Sciatic nerve (tissue), 2 donors: Measurements from ENCODE around the gene HS3ST6. TPM values are rescaled to one million over a fixed set of nuclear protein-coding genes. Genes with fewer than 3 reads are reported as not detected.
"Not testable (repeated sequence)": the region's sequence is repeated elsewhere in the genome, so short reads cannot be mapped to it uniquely, and the experiment has no call there.

Experiments used
- ATAC-seq: fragments of 200-7000 bp; cut with Tn5 transposase; one replicate; pipeline ENCODE4 v1.9.1; 2020; ENCODE audit warnings: mild to moderate bottlenecking, moderate library complexity
- DNase-seq: peaks from one replicate; pipeline ENCODE4 v3.0.0-alpha.2; 2020; ENCODE audit warnings: low spot score
- intact Hi-C: fragments of 100-400 bp; cut with DNase I; formaldehyde crosslinking; loops from one replicate; pipeline ENCODE4 v1.14.2; 2022
- total RNA-seq: library from RNA; stranded (reverse); fragmentation: NEBNext Ultra II Directional; extraction: Animal tissue kit (Norgen Biotek cat#: 25700); gene quantifications from one replicate; pipeline ENCODE4 v1.2.1, GENCODE V29; 2021
- donor health status: DM: no; HTN: no; CAD: no.
- donor health status: DM: no; HTN: no; CAD: no.

The HS3ST6 gene
- total RNA-seq, 1 donor from 2014 or later, result not detected

DNA sequence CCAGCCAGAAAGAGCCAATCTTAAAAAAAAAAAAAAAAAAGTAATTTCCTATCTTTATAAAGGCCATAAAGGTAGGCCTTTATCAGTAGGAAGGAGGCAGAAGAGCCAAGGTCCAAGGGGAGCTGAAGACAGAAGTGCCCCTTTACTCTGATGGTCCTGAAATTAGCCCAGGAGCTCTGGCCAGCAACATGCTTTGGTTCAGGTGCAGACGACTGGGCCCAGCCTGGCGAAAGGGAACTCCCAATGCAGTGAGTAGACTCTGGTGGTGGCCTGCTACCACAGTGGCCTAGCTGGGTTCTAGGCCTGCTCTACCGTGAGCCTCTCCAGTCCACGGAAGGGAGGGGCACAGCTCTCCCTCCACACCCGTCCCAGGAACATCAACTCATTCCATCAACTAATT lies 23.1 kb downstream of the HS3ST6 start:
- DNase-seq (no peak), ATAC-seq (no peak)
- intact Hi-C loops, result no loop called here

DNA sequence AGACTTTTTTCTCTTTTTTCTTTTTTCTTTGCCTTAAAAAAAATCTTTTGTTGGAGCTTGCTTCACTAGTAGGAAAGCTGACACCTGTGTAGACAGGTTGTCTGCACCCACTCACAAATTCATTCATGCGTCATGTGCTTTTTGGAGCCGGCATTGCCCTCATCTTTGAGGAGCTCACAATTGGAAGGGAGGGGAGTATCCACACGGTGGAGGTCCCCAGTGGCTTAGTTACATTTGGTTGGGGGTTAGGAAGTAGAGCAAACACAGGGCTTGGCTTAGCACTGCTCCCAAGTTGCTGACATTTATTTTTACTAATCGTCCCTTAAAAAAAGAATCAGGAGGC lies 27.5 kb downstream of the HS3ST6 start:
- intact Hi-C loops, result loop anchor here (5.0 kb wide), 1 partner anchor 1492 kb away; no protein-coding TSS in a partner anchor
- DNase-seq (no peak), ATAC-seq (no peak)

DNA sequence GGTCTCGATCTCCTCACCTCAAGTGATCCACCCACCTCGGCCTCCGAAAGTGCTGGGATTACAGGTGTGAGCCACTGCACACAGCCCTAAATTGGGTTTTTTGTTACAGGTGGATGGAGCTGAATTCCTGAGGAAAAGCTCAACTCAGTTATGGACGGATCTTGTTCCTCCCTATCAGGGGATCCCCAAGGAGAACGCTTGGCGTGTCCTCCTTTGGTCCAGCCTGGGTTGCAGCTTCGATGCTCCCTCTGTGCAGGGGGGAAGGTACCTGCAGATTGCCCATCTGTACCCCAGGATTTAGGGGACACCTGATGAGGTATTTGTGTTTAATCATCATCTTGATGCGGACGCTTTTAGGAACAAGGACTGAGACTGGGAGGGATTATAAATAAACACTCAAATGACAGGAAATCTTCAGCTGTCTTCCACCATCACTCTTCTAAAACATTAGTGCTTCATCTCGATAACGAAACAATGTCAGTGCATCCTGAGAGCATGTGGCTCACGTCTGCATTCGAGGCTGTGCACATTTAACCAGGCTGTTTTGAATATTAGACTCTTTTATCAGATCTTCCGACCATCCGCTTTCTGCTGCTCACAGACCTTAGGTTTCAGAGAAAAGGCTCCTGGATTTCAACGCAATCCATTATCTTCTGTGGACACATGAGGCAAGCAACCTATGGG lies 28.0 kb downstream of the HS3ST6 start:
- intact Hi-C loops, result loop anchor here (5.0 kb wide), 1 partner anchor 1492 kb away; no protein-coding TSS in a partner anchor
- ATAC-seq, result no peak
- no peak for DNase-seq

DNA sequence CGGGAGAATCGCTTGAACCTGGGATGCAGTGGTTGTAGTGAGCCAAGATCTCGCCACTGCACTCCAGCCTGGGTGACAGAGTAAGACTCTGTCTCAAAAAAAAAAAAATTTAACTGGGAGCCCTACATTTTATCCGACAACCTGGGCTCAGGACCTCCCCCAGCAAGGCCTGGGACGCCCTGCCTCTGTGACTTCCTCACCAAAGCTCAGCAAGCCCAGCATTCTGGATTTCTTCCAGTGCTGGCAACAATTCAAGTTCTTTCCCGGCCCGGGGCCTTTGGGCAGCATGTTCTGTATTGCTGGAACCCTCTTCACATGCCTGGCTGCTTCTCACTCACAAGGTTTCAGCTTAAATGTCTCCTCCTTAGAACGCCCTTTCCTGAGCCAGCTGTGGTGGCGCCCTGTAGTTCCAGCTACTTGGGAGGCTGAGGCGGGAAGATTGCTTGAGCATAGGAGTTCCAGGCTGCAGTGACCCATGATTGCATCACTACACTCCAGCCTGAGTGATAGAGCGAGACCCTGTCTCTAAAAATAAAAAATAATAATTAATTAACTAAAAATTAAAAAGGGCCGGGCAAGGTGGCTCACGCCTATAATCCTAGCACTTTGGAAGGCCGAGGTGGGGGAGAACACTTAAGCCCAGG lies 30.4 kb downstream of the HS3ST6 start:
- DNase-seq (peak; percentile 25), ATAC-seq (no peak)

DNA sequence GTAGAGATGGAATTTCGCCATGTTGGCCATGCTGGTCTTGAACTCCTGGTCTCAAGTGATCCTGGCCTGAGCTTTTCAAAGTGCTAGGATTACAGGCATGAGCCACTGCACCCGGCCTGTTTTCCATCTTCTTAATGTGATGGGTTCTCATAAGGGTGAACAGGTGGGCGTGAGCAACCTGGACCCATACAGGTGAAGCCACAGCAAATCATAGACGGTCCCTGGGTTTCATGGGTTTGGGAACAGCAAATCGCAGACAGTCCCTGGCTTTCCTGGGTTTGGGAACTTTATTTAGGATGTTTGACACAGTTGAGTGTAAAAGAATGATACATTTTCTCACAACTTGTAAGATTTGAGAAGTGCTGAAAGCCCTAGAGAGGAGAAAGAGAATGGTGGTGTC lies 33.3 kb downstream of the HS3ST6 start:
- intact Hi-C loops, result no loop called here
- peak; percentile 15 for DNase-seq
- ATAC-seq, result no peak

More for the DNA sequence above, 30.4 kb downstream of the HS3ST6 start:
- intact Hi-C loops, result no loop called here

DNA sequence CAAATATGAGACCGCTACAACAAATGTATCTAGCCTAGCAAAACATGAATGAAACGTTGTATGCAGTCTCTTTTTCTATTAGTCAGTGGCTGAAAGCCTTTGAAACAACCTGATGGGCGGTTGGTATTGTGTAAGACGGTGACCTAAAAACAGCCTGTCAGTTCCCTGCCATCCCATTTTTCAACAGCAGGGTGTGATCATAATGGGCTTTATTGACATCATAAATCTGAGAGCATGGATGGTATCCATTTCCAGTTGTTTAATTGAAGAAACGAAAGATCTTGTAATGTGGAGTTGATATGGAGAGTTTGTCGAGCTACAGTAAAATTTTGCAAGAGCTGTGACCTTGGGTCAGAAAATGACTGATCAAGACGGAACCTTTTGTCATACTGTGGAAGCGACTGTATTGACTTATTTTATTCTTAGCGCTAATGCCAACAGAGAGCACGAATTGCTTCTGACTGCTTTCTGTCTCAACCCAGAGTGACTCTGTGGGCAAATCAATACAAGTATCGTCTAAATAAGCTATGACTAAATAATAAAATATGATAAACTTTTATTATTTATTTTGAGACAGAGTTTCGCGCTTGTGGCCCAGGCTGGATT lies 34.0 kb downstream of the HS3ST6 start:
- intact Hi-C loops, result no loop called here
- DNase-seq, result no peak
- no peak for ATAC-seq

DNA sequence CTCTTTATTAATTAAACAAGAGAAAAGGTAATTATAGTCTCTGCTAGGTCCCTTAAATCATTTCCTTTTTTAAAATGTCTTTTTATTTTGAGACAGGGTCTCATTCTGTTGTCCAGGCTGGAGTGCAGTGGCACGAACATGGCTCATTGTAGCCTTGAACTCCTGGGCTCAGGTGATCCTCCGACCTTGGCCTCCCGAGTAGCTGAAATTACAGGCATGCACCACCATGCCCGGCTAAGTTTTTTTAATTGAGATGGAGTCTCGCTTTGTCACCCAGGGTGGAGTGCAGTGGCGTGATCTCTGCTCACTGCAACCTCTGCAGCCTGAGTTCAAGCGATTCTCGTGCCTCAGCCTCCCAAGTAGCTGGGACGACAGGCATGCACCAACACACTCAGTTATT lies 37.0 kb downstream of the HS3ST6 start:
- peak; percentile 12 for DNase-seq
- intact Hi-C loops, ATAC-seq: not testable (repeated sequence)

DNA sequence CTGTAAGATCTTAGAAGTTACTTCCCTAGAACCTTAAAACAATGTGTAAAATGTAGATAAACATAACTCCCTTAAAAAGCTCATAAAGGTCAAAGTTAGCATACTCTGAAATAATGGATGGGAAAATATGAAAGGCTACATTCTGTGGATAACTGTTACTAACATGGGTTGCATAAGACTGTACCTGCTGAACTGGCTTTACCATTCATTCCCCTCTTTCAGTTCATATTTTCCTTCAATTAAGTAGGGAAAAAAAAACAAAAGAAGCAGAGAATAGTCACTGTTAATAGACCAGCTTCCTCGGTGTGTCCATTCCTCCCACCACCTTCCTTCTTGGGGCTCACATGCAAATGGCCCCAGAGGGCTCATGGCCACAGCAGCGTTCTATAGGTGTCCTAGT lies 38.7 kb downstream of the HS3ST6 start:
- ATAC-seq (no peak), DNase-seq (no peak)
- intact Hi-C loops, result no loop called here

DNA sequence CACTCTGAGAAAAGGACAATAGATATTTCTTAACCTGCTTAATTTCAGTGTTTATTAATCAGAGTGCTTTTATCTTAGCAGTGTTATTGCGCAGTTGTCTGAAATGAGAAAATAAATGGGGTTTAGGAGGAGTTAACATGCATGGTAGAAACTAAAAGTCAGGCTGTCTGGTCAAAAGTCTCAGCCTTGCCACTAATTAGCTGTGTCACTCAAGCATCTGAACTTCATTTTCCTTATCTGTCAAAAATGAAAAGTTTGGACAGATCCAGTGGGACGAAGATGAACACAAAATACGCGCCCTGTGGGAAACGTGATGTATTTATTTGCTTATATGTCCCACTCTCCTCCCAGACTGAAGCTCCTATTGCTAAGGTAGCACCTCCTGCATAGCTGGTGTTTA lies 40.0 kb downstream of the HS3ST6 start:
- intact Hi-C loops, result no loop called here
- no peak for DNase-seq
- ATAC-seq, result no peak

DNA sequence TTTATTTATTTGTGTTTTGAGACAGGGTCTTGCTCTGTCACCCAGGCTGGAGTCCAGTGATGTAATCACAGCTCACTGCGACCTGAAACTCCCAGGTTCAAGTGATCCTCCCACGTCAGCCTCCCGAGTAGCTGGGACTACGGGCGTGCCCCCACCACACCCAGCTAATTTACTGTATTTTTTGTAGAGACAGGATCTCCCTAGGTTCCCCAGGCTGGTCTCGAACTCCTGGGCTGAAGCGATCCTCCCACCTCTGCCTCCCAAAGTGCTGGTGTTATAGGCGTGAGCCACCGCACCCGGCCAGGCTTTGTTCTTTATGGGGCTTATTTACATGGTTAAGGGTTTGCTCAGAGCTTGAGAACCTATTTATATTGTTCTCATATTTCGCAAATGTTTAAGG lies 40.4 kb downstream of the HS3ST6 start:
- no peak for ATAC-seq
- intact Hi-C loops, result no loop called here
- no peak for DNase-seq

DNA sequence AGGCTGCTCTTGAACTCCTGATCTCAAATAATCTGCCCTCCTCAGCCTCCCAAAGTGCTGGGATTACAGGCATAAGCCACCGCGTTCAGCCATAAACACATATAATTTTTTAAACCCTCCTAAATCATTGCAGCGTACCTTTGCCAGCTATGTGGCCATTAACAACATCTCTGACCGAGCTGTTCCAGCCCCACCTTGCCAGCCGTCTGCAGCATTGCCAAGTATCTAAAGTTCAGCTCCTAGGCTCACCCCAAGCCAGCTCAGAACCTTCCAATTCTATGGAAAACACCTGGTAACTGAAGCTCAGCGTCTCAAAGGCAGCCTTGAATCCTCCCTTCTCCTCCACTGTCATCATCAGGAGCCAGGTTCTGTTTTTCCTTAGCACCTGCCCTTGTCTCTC lies 41.1 kb downstream of the HS3ST6 start:
- no peak for ATAC-seq
- intact Hi-C loops, result no loop called here
- peak; percentile 7 for DNase-seq

DNA sequence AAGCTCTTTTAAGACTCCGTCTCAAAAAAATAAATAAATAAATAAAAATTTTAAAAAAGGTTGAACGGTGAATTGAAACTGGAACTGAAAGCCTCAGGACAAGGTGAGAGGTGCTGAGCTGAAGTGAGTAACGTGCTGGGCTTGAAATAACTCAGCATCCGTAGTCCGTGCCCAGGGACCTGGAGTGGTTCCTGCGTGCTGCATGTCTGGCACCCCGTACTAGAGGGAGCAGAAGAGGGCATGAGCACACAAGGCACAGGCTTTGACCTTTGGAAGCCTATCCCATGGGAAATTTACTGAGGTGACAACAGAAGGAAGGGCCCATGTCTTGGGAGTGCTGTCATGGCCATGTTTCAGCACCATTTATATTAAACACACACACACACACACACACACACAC lies 41.7 kb downstream of the HS3ST6 start:
- DNase-seq (no peak), ATAC-seq (no peak)
- intact Hi-C loops, result no loop called here

DNA sequence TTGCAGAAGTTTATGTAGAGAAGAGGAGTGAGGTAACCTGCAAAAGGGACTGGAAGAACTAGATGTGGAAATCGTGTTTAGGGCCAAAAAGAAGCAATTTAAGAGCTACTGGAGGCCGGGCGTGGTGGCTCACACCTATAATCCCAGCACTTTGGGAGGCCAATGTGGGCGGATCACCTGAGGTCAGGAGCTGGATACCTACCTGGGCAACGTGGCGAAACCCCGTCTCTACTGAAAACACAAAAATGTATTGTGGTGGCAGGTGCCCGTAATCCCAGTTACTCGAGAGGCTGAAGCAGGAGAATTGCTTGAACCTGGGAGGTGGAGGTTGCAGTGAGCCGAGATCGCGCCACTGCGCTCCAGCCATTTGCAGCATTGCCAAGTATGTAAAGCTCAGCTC lies 42.1 kb downstream of the HS3ST6 start:
- DNase-seq, ATAC-seq: not testable (repeated sequence)

DNA sequence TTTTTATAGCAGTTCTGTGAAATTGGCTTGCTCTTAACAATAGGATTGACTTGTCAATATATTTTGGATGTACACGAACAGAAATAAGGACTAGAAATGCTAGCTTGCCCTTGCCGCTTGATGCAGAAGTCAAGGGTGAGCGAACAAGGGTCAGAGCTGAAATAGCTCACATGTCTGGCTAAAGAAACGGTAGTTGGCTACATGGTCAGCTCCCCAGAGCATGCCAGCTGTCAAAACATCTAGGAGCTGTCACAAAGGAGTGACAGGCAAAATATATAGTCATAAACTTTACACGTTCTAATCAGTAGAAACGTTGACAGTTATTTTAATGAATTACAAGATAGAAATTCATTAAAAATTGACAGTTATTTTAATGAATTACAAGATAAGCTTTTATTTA lies 43.4 kb downstream of the HS3ST6 start:
- ATAC-seq (no peak), DNase-seq (no peak)
- intact Hi-C loops, result no loop called here

More for the DNA sequence above, 42.1 kb downstream of the HS3ST6 start:
- intact Hi-C loops, result not testable (repeated sequence)

DNA sequence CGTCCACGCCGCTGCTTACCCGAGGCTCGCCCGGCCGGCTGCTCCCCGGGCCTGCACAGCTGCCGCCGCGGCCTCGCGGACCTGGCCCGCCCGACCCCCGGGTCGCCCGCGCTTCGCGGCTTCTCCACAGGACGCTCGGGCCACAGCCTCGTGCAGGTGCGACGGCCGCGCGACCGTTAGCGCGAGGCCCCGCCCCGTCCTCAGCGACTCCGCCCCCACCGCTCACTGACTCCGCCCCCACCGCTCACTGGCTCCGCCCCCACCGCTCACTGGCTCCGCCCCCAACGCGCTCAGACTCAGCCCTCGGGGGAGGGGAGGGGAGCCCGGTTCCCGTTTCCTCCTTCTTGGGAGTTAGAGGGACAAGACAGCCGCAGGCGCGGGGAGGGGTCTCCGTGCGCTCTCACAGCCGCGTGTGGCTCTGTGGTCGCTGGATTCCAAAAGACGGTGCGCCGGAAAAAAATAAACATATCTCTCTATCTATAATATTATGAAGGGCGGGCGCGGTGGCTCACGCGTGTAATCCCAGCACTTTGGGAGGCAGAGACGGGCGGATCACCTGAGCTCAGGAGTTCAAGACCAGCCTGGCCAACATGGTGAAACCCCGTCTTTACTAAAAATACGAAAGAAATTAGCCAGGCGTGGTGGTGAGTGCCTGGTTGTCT lies 46.1 kb downstream of the HS3ST6 start, which contains the start of gene MEIOB:
MEIOB (minus strand) TSS at position 191 of the 662 bp plus-strand sequence. CDS start 3,989 bp downstream, outside the sequence.
- intact Hi-C loops, result no loop called here
- no peak for DNase-seq
- ATAC-seq, result no peak

DNA sequence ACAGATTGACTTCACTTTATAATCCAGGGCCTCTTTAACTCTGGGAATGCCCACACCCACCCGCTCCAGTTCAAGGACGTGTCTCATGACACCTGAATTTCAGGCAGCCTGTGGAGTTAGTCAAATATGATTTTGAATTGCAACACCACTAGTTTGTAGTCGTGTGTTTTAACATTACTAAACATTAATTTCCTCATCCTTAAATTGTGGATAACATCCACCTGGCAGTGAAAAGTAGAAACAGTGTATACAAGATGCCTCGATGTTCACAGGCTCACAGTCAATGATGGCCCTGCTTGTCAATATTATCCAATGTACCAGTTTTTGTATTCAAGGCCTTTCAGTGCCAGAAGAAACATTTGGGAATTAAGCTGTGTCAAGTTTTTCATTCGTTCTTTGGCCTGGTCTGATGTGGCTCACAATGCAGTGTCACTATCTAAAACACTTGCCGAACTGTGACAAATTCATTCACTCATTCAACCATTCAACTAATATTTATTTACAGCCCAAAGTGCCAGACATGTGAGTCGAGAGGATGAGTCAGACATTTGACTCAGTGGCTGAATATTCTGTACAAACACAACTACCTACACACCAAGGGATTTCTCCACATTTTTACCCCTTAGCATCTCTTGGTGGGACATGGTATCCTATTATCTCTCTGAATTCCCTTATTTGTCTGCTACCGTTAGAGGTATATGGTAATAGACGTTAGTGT lies 47.7 kb downstream of the HS3ST6 start:
- intact Hi-C loops, result no loop called here
- ATAC-seq (no peak), DNase-seq (no peak)

DNA sequence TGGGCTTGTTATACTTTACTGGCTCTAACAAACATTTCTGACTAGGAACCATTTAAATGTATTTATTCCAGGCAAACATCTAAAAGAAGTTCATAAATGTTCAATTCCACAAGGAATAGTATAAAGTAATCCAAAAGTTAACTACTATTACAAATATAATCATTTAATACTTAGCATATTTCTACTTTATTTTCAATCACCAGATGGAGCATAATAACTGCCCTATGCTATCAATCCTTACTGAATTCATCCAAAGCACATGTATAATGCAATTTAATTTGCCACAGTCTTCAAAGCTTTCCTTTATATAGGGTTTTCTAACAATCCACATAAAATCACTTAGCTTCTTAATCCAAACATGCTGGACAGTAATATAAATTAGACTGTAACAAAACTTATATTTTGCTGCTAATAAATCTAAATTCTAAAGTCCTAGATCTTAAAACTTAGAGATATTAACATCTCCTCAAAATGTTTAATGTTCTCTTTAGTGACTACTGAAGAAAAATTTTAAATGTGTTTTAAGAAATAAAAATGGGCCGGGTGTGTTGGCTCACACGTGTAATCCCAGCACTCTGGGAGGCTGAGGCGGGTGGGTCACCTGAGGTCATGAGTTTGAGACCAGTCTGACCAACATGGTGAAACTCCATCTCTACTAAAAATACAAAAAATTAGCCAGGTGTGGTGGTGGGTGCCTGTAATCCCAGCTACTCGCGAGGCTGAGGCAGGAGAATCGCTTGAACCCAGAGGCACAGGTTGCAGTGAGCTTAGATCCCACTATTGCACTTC lies 52.1 kb downstream of the HS3ST6 start:
- intact Hi-C loops, result no loop called here
- ATAC-seq (no peak), DNase-seq (no peak)

DNA sequence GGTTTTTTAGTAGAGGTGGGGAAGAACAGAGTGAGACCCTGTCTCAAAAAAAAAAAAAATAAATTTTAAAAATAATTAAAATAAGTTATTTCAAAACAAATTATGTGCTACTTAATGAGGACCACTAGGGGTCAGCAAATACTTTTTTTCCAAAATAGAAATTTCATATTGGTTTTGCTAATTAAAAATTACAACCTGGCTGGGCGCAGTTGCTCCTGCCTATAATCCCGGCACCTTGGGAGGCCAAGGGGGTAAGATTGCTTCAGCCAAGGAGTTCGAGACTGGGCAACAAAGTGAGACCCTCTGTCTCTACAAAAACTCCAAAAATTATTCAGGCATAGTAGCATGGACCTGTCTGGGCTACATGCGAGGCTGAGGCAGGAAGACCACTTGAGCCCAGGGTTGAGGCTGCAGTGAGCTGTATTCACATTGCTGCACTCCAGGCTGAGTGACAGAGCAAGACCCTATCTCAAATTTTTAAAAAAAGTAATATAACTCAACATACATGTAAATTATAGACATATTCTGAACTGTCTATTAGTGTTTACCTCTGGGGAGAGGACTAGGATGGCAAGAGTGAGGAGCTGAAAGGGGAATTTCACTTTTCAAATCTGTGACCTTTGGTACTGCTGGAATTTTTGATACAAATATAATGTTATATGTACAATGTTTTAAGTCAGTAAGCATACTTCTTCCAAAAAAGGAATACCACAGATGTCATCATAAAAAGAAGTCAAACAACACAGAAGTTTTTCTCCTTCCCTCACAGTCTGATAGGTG lies 54.3 kb downstream of the HS3ST6 start:
- ATAC-seq (no peak), DNase-seq (no peak)
- intact Hi-C loops, result loop anchor here (5.0 kb wide), 1 partner anchor 63 kb away; no protein-coding TSS in a partner anchor
